OCI-M1 (cell line): ENCODE results near the gene CD58.

Source experiments
- DNase-seq: peaks from one replicate; lab custom pipeline; 2025; lab: John Stamatoyannopoulos, UW

The CD58 gene

DNA sequence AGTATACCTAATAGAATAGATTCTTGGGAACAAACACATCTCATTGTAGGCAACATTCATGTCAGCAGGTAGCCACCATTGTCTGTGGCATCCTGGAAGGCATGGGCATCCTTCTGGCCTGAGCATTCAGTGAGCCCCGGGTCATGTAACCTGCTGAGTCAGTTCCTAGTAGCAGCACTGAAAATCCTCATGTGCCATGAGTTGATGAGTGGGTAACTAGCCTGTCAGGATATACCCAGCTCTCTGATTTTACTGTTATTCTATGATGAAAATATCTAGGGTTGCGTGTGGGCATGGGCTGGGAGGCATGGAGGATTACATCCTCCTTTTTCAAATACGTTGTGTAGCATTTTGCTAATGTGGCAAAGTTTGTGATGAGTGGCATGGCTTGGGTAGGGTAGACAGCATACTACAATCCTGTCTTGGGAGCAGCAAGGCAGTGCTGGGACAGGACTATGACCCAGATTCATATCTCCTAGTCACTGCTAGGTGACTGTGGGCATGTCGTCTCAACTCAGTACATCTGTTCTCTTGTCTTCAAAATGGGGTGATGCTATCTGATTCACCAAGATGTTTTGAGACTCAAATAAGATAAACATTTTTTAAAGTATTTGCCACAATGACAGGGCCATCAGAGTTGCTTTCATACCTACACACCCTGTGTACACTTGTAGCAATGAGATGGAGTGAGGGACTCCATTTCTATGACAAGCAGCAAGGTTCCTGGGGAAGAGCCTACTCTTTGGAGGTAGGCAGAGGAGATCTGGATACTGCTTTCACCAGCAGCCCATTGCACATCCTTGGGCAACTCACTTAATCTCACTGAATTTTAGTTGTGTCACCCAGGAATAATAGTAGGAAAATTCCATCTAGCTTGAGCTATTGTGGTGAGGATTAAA, 62.5 kb downstream of the CD58 start:
- no peak for DNase-seq

DNA sequence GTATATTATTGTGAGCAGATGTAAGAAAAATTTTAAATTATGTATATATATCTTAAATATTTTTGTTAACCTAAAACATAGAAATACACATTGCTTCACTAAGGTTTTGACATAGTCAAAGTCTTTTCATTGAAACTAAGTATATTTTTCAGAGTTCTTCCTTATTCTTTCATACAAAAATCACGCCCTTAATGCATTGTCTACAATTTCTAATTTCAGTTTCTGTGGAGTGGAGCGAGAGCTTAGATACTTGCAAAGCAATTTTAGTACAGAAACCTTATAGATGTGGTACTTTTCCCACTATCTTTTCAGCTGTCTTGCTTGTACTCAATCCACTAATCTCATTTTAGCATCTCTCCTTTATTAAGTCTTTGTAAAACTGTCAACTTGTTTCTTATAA, 63.2 kb downstream of the CD58 start:
- no peak for DNase-seq

DNA sequence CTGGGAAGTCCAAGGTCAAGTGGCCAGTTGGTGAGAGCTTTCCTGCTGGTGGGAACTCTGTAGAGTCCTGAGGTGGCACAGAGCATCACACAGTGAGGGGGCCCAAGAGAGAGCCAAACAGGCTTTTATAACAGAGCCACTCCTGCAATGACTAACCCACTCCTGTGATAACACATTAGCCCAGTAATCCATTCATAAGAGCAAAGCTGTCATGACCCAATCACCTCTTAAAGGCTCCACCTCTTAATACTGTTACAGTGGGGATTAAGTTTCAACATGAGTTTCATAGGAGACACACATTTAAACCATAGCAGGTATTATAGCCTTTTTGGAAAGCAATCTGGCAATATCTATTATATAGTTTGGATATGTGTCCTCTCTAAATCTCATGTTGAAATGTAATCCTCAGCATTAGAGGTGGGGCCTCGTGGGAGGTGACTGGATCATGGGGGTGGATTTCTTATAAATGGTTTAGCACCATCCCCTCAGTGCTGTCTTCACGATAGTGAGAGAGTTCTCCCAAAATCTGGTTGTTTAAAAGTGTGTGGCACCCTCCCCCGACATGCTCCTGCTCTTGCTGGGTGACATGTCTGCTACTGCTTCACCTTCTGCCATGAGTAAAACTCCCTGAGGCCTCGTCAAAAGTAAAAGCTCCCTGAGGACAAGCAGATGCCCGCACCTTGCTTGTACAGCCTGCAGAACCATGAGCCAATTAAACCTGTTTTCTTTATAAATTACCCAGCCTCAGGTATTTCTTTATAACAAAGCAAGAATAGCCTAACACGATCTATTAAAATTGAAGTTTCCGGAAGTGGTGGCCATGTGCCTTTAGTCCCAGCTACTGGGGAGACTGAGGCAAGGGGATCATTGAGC, 64.5 kb downstream of the CD58 start:
- DNase-seq, result no peak

DNA sequence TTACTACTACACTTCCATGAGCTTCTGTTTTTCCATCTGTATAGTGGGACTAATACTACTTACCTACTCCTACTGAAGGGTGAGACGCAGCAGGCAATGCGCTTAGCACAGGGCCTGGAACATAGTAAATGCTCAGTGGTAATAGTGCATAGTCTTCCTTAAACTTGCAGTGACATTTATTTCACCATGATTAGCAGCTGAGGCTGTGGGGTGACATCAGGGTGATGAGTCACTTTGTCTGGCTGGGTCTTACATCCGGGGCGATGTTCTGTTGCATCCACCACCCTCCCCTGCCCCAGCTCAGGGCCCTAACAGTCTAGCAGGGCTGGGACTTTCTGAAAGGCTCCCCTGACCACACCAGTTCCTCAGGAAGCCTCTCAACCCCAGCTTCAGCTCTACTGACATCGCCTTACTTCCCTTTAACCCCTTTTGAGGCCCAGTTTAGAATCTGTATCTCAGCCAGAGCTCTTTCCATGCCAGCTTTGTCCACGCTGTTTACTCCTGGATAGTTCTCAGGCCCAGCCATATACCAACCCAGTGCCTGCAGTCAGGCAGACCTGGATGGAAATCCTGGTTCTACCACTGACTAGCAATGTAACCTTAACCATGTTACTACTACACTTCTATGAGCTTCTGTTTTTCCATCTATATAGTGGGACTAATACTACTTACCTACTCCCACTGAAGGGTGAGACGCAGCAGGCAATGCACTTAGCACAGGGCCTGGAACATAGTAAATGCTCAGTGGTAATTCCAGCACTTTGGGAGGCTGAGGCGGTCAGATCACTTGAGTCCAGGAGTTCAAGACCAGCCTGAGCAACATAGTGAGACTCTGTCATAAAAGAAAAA, 66.3 kb downstream of the CD58 start:
- DNase-seq, result peak; percentile 87

DNA sequence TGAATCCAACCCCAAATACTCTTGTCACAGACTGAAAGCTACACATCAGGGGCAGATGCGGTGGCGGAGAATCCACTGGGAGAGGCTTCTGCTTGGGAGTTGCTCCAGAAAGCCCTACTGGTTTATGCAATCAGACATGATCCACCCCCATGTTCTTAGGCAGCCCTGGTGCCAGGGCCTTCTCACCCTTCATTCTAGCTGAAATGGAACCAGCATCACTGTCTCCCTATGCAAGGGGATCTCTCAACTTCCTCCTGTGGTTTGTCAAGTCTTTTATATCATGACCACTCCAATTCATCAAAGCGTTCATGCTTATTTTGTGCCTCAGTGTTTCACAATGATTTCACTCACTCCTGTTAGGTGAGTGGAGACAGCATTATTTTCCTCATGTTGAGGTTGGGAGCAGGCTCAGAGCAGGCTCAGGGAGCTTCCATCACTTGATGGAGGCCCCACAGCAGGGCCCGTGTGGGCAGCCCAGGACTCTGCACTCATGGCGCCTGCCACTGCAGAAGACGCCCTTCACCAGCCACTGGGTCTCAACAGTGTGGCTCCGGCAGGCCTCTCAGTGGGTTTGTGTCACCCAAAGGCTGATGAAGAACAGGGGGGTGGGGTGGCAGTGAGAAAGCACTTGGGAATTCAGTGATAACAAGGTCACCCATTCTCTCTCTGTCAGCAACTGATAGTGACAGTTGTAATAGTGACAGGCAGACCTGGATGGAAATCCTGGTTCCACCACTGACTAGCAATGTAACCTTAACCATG, 67.1 kb downstream of the CD58 start:
- DNase-seq, result peak; percentile 82

DNA sequence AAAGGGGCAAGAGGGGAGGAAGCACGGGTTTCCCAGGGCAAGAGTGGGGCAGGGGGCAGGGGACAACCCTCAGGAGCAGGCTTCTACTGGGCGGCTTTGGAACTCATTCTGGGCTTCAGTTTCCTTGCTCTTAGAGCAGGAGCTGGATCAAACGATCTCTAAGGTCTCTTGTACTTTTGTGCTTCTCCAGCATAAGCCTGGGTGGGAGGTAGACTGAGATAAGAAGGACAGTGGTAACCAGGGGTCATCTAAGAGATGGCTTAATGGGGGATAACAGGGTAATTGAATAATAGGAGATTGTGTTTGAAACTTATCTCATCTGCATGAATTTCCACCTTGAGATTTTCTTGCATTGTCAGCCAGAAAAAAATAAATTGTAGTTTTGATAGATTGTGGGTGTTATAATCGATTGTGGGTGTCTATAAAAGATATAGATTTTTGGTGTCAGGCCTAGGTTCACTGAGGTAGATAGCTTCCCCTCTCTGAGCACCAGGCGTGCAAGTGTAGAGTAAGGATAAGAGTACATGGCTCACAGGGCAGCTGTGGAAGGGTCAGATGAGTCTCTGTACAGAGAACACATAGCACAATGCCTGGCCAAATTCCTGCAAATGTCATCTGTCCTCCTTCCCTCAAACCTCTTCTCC, 68.0 kb downstream of the CD58 start:
- DNase-seq, result no peak

DNA sequence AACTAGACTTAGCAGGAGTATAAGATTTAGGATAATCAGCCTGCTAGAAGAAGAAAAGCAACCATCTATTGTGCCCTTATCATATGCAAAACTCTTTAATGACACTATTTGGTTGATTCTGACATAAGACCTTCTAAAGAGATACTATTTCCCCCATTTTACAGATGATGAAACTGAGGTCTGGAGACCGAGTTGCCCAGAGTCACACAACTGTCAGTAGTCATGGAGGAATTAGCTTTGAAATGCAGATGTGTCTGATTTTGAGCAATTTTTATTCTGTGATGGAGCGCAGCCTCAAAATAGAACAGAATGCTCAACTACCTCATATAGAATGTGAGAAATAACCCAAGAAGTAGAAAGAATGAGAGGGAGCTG, 69.0 kb downstream of the CD58 start:
- no peak for DNase-seq

DNA sequence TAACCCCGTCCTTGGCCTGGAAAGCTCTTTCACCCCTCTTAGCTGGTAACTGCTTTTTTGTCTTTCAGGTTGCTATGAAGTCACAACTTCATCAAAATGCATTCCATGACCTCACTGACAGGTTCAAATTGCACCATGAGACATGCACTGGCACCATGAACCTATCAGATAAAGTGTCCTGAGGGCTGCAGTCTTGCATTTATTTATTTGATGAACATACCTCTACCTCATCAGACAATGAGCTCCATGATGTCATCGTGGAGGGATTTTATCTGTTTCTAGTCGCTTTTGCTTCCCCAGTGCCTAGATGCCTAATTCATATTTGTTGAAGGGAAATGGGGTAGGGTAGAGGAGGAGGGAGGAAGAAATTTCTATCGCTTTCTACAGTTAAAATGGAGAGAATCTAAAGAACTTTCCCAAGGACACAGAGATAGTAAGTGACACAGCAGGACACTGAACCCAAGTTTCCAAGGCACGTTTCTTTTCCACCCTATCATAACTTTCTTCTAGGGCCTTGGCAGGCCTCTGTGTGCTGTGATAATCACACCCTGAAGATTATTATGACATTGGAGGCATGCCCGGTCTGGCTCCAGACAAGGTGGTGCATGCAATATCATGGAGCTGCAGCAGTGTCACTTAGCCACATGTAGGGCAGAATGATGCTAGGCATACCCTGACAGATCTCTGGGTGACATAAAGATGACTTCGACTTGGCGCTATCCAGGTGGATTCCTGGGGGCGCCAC, 69.5 kb downstream of the CD58 start:
- peak; percentile 36 for DNase-seq

DNA sequence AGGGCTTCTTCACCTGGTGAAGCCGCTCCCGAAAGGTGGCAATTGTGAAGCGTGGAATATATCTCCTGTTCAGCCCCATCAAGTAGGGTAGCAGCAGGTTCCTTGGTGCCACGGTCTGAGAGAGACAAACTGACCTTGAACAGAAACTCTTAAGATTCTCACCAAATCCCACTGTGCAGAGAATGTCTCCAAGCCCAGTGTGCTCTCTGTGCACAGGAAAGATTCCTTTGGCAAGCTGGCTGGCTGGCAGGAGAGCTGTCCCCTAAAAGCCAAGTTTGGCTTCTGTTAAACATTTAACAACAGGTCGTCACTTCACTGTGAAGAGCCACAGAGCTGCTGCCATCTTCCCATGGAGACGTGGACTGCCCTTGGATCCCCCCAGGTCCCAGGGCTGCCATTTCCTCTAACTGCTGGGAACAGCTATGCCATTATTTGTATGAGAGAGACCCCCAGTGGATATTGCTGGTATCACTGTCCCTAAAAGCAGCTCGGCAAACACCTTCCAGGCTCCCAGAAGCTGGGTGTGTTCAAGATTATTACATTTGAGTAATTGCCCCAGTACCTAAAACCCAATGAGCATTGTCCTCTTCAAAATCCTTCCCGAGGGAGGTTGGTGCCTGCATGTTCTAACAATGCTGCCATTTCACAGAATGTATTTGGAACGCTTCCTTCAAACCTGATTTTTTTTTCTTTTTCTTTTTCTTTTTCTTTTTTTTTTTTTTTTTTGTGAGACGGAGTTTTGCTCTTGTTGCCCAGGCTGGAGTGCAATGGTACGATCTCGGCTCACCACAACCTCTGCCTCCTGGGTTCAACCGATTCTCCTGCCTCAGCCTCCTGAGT, 71.8 kb downstream of the CD58 start:
- DNase-seq, result peak; percentile 88

DNA sequence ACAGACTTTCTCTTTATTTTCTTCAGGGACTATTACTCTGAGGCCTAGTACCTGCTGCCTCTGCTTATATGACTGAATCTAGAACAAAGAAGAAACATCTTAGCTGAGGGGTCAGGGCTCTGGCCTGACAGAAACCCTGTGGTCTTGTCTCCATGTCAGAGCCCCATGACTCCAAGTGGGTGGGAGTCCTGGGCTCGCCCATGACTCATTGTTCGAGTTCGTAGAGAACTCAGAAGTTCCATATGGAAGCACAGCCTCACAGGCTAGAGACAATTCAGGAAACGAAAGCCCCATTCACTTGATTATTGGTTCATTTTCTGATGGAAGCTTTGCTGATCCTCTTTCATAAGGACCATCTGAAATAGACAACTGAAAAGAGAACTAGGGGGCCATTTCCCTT, 73.2 kb downstream of the CD58 start:
- no peak for DNase-seq

DNA sequence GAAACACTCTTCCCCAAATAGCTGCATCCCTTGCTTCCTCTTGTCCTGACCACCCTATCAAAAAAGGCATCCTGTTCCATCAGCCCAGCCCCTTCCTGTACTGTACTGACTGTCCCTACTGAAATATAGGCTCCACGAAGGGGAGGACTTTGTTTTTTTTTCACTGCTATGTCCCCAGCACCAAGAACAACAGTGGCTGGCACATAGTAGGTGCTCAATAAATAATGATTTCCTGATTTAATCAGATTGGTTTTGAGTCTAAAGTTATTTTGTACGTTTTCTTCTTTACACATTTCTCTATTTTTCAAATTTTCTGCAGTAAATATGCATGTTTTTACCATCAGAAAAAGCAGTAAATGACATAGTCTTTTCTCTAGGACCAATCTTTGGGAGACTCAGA, 73.9 kb downstream of the CD58 start:
- DNase-seq, result no peak

DNA sequence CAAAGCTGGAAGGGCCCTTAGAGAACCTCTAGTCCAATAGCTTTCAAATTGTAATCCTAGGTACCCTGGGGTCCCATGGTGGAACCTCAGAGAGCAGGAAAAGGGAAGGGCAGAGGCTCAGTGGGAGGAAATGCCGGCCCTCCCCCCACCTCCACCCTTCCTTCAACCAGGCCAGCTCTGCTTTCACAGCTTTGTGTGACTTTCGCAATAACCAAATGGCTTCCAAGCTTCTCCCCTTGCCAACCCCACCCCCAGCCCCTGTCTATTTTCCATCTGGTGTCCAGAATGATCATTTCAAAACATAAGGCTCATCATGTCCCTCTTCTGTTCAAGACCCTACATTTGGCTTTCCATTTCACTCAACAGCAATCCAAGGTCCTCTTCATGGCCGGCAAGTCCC, 74.4 kb downstream of the CD58 start:
- peak; percentile 14 for DNase-seq

DNA sequence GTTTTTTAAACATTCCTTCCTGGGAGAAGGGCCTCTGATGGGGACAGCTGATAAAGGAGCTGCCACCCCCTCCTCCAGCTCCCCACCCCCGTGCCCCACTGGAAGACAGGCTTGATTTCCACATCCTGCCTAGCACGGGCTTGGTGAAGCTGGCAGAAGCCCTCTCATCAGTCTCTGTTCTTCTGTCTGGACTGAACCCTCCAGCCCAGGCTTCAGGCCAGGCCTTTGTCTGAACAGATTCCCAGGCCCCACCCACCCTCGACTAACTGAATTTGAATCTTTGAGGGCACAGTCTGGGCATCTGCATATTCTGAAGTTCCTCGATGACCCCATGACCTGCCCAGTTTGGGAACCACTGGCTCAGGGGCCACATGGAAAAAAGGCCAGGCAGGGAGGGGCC, 75.3 kb downstream of the CD58 start:
- DNase-seq, result no peak

DNA sequence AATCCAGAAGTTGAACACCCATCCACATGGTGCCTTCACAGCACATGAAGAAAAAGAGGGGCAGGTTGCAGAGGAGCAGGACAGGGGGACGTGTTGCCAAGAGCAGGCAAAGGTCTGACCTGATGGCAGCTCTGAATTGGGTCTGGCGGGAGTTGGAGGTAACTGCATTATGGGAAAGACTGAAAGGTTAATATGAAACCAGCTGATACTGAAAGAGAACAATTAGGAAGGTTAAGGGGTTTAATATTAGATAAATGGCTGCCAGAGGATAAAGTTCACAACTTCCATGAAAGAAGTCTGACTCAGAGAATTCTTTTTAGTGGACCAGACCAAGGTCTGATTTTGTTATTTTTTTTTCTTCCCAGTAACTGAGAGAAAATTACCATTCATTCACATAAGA, 76.1 kb downstream of the CD58 start:
- no peak for DNase-seq

DNA sequence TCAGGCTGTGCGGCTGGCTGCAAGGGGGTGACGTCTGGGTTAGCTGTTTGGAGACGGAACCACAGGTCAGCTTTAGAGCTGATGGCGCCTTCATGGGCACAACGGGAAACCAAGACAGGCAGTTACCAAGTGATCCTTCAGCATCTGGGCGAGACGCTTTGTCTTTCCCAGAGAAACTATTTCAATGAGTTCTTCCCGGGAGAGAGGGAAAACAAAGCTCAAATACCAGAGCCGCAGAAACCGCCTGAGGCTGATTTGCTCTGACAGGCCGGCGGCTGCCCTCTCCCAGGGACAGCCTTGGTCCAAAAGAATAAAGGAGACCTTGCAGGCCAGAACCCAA, 76.5 kb downstream of the CD58 start:
- DNase-seq, result no peak

DNA sequence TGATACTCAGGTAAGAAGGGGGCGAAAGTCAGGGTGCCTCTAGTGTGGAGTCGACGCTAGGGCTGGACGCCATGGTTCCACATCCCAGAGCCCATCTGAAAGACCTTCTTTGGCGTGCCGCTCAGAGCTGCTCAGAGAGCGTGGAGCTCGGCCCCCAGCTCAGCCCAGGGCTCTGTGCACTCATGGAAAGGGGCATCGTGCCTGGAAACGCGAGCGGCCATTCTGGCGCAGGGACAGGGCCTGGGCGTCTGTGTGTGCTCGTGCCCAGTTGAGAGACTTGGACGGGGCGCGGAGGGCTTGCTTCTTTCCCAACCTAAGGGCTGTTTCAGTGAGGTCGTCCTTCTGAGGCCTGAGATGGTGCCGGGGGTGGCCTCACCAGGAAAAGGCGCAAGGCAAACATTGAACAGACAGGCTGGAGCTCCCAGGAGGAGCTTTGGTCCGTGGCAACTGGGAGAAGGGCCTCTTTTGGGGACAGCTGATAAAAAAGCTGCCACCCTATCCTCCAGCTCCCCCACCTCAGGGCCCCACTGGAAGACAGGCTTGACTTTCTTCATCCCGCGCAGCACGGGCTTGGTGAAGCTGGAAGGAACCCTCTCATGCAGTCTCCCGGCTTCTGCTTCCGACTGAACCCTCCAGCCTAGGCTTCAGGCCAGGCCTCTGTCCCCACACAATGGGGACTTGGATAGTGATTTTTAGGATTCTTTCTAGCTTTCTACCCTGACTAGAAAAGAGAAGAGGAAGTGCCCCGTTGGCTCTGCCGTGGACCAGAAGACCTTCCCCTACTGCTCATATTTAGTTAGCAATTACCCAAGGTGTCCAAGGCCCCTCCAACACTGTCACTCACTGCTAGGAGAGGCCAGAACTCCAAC, 77.1 kb downstream of the CD58 start:
- no peak for DNase-seq

DNA sequence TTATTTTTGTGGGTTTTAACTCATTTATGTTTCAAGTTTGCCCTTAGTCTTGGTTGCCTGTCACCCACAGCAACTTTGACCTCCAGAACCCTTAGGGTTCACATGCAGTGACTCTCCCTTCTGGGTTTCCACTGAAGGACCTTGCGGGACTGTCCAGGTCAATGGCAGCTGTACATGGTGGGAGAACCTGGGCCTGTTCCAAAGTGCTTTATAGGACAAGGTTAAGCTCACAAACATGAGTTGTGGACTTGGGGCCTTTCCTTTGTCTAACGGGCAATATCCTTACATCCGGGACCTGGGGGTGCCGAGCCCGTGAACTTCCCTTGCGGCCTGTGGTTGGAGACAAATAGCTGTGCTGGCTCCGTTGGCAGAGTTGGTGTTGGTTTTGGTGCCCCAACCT, 77.8 kb downstream of the CD58 start:
- no peak for DNase-seq

DNA sequence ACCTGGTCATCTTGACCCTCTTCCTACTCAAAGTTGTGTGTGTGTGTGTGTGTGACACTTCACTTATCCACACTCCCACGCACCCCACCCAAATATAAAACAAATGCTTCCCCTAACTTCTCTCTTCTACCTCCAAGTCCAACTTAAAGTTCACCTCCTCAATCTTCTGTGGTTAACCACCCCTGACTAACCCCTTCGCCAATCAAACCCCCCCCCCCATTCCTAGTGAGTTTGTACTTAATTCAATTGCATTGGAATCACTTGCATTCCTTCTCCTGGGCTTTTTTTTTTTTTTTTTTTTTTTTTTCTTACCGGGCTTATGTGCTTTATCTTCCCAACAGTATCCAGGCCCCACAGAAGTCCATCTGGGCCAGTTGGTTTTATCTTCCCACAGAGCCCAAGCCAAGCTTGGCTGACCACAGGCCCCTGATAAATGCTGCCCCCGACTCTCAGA, 78.4 kb downstream of the CD58 start:
- DNase-seq, result peak; percentile 69
